Stimulated activated CD8-positive, alpha-beta memory T cell treated with anti-CD3 and anti-CD28 coated beads, Interleukin-15, amount 100 ng/mL, for 24 hours (primary cell): ENCODE measurements around the gene GBE1.

Experiments
- DNase-seq: peaks from one replicate; pipeline ENCODE4 v3.0.0-alpha.2; 2020; ENCODE audit warnings: low read depth

GBE1 gene

GRCh38 chr3:81699536-81700320 is 61.7 kb downstream of the GBE1 start:
- DNase-seq: no peak

GRCh38 chr3:81696090-81696489 is 65.4 kb downstream of the GBE1 start:
- DNase-seq: no peak

GRCh38 chr3:81695302-81695701 is 66.1 kb downstream of the GBE1 start:
- no peak for DNase-seq

GRCh38 chr3:81694662-81695061 is 66.8 kb downstream of the GBE1 start:
- no peak for DNase-seq

GRCh38 chr3:81692766-81693165 is 68.7 kb downstream of the GBE1 start:
- DNase-seq: no peak

GRCh38 chr3:81689617-81690016 is 71.8 kb downstream of the GBE1 start:
- DNase-seq: no peak

GRCh38 chr3:81684751-81685395 is 76.6 kb downstream of the GBE1 start:
- no peak for DNase-seq

GRCh38 chr3:81676706-81677456 is 84.6 kb downstream of the GBE1 start:
- DNase-seq: no peak

- DNase-seq: no peak
Observed at GRCh38 chr3:81674690-81675089, 86.8 kb downstream of the GBE1 start.

GRCh38 chr3:81668283-81668682 is 93.2 kb downstream of the GBE1 start:
- no peak for DNase-seq

GRCh38 chr3:81666502-81667121 is 94.8 kb downstream of the GBE1 start:
- no peak for DNase-seq

GRCh38 chr3:81663114-81663513 is 98.3 kb downstream of the GBE1 start:
- no peak for DNase-seq

- DNase-seq: no peak
Observed at GRCh38 chr3:81660036-81660435, 101.4 kb downstream of the GBE1 start.

GRCh38 chr3:81658322-81658997 is 103.0 kb downstream of the GBE1 start:
- DNase-seq: no peak

- DNase-seq: no peak
Observed at GRCh38 chr3:81651139-81651538, 110.3 kb downstream of the GBE1 start.

GRCh38 chr3:81650187-81650586 is 111.3 kb downstream of the GBE1 start:
- no peak for DNase-seq

- no peak for DNase-seq
Observed at GRCh38 chr3:81645248-81645647, 116.2 kb downstream of the GBE1 start.

- DNase-seq: no peak
Observed at GRCh38 chr3:81643721-81644120, 117.7 kb downstream of the GBE1 start.

GRCh38 chr3:81638480-81638879 is 123.0 kb downstream of the GBE1 start:
- no peak for DNase-seq

- no peak for DNase-seq
Observed at GRCh38 chr3:81632659-81633058, 128.8 kb downstream of the GBE1 start.

- no peak for DNase-seq
Observed at GRCh38 chr3:81624756-81625155, 136.7 kb downstream of the GBE1 start.

- no peak for DNase-seq
Observed at GRCh38 chr3:81622395-81622794, 139.1 kb downstream of the GBE1 start.
